ENCODE measurements around the gene SLC30A4. TPM values are rescaled to one million over a fixed set of nuclear protein-coding genes. Genes with fewer than 3 reads are reported as not detected.
"Not testable (repeated sequence)": the region's sequence is repeated elsewhere in the genome, so short reads cannot be mapped to it uniquely, and the experiment has no call there.

The SLC30A4 gene
- total RNA-seq, 1 donor = 1.6 TPM

DNA sequence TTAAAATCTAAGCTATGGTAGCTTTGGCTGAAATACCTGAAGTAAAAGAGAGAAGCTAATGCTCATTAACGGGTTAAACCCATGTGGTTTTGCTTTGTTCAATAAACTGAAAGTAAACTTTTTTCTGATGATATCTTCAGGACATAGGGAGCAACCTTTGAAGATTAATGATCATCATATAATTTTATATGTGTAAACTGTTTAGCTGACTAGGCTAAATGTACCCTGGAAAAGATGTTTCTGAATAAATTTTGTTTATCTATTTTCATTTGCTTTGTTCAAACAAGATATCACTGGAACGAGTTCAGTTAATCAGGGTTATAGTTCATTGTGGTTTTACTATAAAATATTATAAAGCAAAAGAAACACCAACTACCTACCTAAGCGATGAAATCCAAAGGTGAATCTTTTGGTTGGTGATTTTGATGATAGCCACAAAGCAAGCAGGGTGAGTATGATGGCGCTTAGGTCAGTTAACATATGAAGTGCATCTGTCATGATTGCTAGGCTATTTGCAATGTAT lies 11.7 kb downstream of the SLC30A4 start:
- no peak for DNase-seq (ENCODE audit: low read depth in 2 of 3, low spot score in 2 of 3)

DNA sequence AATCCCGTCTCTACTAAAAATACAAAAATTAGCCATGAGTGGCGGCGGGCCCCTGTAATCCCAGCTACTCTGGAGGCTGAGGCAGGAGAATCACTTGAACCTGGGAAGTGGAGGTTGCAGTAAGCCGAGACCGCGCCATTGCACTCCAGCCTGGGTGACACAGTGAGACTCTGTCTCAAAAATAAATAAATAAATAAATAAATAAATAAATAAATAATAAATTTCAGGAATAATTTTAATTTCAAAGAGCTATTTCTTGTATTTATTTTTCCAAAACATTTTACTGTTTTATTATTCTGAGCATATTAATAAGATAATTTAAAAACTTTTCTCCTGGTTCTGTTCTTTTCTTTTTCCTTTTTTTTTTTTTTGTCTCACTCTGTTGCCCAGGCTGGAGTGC lies 15.4 kb downstream of the SLC30A4 start:
- DNase-seq (ENCODE audit: low read depth in 2 of 3, low spot score in 2 of 3) = not testable (repeated sequence)

DNA sequence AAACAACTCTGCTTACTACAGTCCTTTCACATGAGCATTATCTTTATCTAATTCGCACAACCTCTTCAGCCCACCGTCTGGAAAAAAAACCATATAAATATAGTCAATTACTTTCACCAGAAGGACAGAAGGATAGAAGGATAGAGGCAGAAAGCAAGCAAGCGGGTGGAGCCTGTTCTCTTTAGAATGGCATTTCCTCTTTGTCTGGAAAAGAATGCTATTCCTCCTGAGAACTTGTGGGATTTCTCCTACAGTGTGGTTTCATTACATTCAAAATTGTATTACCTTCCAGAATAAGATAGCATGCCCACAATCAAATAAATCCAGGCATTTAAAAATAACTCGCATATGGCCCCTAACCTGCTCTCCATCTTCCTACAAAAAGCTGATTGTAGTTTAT lies 23.1 kb downstream of the SLC30A4 start:
- DNase-seq (ENCODE audit: low read depth in 2 of 3, low spot score in 2 of 3) = no peak

DNA sequence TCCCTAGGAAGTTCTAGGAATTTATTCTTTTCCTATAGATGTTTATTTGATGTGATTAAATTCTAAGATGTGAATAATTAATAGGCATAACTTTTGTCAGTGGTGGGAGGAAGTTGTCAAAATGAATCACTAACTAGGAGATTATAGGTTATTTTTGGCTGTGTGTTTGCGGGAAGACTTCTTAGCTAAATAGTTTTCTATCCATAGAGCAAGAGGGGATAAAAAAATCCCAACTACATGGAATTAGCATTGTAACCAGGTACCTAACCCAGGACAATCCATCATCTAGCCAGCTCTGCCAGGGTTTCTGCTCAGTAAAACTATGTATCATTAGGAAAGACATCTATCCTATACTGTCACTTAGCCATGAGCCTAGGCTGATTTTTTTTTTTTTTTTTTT lies 23.9 kb downstream of the SLC30A4 start:
- DNase-seq (ENCODE audit: low read depth in 2 of 3, low spot score in 2 of 3) = no peak

DNA sequence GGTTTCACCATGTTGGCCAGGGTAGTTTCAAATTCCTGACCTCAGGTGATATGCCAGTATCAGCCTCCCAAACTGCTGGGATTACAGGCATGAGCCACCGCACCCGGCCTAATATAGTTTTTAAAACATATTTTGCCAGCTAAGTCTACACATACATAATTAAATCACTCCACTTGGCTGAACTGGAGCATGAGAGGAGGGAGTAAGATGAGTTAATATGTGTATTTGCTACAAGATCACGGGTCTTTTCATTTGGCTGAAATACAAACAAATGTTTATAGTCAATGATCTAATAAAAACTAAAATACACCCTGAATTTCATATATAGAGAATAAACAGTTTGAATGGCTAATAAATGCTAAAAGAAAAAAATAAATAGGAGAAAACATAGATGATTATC lies 25.3 kb downstream of the SLC30A4 start:
- no peak for DNase-seq (ENCODE audit: low read depth in 2 of 3, low spot score in 2 of 3)

DNA sequence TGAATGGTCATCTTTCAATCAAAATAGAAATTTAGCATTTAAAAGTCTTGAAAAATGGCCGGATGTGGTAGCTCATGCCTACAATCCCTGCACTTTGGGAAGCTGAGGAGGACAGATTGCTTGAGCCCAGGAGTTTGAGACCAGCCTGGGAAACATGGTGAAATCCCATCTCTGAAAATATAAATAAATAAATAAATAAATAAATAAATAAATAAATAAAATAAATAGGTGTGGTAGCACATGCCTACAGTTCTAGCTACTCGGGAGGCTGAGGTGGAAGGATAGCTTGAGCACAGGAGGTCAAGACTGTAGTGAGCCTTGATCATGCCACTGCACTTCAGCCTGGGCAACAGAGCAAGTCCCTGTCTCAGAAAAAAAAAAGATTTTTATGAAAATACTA lies 25.9 kb downstream of the SLC30A4 start:
- no peak for DNase-seq (ENCODE audit: low read depth in 2 of 3, low spot score in 2 of 3)

DNA sequence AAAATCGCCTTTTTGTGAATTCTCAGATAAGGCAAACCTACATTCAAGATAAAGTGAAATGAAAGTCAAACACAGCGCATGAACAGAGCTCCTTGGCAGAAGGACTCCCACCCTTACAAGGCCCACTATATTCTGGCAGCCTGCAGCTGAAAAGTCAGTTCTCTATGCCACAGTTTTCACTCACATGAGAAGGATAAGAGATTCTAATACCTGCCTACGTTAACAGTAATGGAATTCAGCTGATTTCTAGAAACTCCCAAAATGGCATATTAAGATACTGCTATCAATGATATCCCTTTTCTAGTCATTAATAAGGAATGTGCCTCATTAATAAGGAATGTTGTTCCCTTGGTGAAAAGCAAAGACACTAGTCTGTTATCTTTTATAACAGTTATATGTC lies 27.0 kb downstream of the SLC30A4 start:
- DNase-seq (ENCODE audit: low read depth in 2 of 3, low spot score in 2 of 3) = no peak

DNA sequence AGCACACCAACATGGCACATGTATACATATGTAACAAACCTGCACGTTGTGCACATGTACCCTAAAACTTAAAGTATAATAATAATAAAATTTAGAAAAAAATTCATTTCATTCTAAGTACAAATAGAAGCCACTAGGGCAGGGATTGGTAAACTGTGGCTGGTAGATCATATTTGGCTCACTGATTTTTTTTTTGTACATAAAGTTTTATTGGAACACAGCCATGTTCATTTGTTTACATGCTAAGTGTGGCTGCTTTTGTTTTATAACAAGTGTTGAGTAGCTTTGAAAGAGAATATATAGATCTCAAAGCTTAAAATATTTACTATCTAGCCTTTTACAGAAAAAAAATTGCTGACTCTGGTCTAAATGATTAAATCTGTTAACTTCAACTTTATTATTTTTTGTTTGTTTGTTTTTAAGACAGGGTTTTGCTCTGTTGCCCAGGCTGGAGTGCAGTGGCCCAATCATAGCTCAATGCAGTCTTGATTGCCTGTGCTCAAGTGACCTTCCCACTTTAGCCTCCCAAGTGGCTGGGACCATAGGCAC lies 32.8 kb downstream of the SLC30A4 start:
- no peak for DNase-seq (ENCODE audit: low read depth in 2 of 3, low spot score in 2 of 3)

DNA sequence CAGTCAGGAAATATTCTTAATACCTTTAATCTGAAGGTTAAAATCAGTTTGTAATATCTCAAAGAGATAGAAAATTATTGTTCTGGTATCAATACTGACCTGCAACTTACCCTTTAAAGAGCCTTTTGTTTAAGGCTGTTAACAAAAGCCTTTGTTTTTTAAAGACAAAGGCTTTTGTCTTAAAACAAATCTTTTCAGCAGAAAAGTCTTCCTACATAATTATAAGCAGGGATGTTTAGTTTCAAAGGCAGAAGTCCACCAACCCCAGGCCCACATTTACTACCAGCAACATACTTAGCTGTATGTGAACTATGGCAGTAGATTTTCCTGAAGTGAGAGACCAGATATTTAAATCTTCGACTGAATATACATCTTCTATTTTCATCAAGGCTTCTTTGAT lies 36.2 kb downstream of the SLC30A4 start:
- DNase-seq (ENCODE audit: low read depth in 2 of 3, low spot score in 2 of 3) = no peak

DNA sequence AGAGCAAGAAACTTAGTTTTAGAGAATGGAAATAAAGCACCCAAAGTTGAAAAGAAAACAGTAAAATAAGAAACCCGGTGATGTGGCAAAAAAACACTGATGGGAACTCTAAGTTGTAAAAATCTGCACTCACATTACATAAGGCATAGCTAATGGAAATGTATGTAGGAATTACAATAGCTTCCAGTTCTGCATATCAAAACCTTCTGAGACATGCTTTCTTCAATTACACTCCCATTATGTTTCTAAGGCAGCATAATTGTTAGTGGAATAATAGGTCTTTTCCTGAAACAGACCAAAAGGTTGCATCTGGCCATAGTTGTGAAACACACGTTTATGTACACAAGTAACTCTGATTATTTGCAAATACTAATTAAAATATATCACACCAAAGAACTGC lies 41.4 kb downstream of the SLC30A4 start:
- DNase-seq (ENCODE audit: low read depth in 2 of 3, low spot score in 2 of 3) = no peak

DNA sequence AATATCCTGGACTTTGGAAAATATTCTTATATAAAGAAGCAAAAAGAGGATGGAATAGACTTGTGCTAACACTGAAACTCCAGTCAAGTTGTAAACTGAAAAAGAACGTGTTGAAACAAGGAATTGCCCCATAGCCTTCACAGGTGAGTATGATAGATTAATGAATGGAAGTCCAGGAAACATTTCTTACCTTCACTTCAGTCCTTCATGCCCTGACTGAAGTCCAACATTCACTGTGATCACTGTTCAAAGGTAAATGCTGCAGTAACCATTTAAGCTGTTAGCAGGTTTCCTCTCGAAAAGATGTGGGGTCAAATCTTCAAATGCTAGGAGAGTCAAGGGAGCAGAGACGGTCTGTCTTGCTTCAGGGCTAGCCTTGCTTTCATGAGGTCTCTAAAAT lies 46.1 kb downstream of the SLC30A4 start:
- no peak for DNase-seq (ENCODE audit: low read depth in 2 of 3, low spot score in 2 of 3)

DNA sequence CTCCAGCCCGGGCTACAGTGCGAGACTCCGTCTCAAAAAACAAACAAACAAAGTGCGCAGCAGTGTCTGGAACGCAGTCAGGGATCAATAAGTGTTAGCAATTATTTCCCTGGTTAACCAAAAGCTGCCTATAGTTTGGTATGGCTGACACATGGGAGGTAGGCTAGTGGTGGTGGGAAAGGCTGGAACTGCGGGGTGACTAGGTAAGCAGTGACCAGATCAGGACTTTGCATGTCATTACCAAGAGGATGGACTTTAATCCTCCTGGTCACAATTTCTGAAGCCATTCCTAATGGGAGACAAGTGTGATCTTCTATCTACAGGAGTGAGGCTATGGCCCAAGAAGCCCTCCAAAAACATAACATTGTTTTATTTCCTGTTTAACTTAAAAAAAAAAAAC lies 47.8 kb downstream of the SLC30A4 start:
- DNase-seq (ENCODE audit: low read depth in 2 of 3, low spot score in 2 of 3) = no peak

DNA sequence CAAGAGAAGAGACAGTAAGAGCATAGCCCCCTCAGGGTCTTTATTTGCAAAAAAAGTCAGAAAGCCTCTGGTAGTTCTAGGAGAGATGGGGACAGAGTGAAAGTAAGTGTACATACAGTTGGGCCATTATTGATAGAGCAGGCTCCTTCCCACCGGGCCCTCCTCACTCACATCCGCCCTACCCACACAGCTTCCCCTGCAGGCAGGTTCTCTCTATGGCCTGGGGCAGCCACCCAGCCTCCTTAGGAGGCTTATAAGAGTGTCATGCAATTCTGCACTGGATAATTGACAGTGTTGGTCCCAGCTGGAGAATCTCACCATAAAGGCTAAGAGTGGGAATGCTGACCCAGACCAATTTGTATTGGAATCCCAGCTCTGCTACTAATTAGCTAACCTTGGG lies 49.5 kb downstream of the SLC30A4 start:
- DNase-seq (ENCODE audit: low read depth in 2 of 3, low spot score in 2 of 3) = no peak

DNA sequence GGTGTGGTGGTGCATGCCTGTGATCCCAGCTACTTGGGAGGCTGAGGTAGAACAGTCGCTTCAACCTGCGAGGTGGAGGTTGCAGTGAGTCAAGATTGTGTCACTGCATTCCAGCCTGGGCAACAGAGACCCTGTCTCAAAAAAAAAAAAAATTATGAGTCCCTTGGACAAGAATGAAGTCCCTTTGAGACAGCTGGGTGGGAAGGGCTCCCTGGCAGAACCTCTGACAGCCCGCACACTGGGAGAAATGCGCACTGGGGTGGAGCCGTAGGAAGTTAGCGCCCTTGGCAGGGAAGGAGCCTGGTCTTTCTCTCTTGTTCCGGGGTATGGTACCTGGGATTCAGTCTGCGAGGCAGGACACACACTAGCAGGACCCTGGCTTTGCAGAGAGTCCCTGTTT lies 51.4 kb downstream of the SLC30A4 start:
- DNase-seq (ENCODE audit: low read depth in 2 of 3, low spot score in 2 of 3) = no peak

DNA sequence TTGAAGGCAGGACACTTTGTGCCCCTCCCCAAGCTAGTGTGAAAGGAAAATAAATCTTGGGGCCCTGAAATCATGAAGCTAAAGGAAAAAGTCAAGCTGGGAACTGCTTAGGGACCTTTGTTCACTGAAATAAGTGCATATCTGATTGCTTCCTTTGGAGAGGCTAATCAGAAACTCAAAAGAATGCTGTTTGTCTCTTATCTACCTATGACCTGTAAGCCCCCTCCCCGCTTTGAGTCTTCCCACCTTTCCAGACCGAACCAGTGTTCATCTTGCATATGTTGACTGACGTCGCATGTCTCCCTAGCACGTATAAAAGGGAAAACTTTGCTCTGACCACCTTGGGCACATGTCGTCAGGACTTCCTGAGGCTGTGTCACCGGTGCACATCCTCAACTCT lies 53.1 kb downstream of the SLC30A4 start:
- DNase-seq (ENCODE audit: low read depth in 2 of 3, low spot score in 2 of 3) = no peak

DNA sequence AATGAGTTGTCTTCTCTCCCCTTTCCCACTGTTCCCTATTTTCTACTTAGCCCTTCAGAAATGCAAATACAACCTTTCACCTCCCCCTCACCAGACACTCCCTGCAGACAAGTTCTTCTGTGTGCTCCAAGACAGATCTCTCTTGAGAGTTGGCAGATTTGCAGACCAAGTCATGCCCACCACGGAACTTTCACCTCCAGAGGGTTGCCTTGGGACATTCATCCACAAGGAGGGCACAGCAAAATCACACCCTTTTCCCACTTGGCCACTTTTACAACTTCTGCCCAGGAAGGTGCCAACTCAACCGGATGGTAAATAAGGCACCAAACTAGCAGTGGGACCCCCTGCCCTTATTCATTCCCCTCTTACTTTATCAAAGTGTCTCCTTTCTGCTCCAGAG lies 53.5 kb downstream of the SLC30A4 start:
- no peak for DNase-seq (ENCODE audit: low read depth in 2 of 3, low spot score in 2 of 3)

DNA sequence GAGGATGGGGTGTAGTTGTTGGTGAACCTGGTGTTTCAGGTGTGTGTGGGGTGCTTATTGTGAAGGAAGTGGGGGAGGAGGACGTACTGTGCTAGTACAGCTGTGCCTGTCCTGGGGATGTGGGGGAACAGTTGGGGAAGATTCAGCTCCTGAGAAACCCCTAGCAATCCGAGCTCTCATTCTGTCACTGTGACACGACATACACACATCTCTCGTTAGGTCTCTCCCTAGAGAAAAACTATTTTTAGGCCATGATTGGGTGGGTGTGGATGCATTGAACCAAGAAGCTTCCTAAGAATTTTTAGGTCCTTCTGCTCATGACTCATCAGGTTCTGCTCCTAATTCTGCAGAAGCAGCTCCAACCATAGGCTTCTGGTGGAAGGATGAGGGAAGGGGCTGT lies 54.3 kb downstream of the SLC30A4 start:
- DNase-seq (ENCODE audit: low read depth in 2 of 3, low spot score in 2 of 3) = no peak

DNA sequence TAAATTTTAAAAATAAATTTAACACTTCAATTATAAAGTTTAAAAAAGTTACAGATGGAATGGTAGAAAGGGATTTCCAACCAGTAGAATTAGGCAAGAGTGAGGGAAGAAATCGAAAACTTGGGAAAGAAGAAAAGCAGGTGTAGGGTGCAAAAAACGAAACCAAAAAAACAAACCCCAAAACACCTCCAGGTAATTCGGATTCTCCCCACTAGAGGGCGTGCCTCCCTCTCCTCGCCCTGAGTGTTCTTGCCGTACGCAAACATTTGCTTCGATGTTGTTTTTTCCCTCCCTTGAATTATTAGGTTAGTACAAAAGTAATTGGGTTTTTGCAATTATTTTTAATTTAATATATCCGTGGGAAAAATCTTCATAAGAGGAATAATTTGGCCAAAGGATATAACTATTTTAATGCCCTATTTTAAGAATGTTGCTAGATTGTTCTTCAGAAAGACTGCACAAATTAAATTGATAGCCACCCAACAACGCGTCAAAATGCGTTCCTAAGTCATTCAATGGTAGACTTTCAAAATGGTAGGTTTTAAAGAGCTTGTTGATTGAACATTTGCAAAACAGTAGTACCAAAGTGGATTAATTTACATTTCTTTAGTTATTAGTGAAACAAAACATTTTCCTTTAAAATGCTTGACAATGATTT lies 63.7 kb downstream of the SLC30A4 start:
- peak; percentile 68 to 86 (median 76) for DNase-seq (ENCODE audit: low read depth in 2 of 3, low spot score in 2 of 3)

DNA sequence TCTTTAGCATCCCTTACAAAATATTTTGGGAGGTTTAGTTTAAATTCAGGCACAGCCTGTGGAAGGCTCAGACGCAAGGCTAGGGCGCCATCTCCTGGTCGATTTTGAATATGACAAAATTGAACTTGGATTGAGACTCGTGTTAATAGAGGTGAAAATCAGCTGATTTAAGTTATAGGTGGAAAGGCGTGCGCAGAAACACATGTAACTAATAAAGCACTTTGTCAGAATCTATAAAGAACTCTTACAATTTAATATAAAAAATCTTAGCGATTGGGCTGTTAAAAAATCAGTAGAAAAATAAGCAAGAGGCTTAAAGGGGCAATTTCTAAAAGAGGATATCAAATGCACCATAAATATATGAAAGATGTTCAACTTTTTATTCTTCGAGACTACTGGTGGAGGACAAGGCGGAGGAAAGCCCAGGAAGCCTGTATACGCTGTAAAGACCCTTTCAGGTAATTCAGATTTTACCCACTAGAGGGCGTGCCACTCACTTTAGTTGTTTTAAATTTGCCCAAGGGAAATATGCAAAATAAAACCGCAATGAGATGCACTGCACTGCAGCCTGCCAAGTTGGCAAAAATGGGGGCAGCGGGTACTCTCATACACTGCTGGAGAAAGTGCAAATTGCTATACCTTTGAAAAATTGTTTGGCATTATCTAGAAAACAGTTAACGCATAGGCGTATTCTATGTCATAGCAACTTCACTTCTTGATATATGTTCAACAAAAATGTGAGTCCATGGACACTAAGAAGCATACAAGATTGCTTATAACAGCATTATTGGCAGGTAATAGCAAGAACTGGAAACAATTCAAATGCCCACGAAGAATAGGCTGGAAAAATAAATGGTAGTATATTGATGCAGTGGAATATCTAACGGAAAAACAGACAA lies 64.7 kb downstream of the SLC30A4 start:
- peak; percentile 71 to 95 (median 84) for DNase-seq (ENCODE audit: low read depth in 2 of 3, low spot score in 2 of 3)

DNA sequence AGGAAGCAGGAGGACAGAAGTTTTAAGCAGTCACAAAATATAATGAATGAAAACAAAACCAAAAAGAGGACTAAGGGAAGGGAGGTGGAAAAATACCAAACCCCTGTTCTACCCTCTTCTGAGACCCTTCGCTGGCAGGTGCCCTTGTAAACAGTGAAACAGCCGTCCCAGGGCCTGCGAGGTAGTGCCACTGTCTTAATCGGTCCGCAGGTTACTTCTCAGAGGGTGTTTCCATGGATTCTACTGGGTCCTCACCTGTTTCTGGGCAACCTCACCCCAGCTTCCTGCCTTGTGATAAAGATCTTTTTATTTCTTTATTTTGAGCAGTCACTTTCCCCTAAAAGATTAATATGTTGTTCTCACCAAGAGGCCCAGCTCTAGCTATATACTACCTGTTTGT lies 65.3 kb downstream of the SLC30A4 start:
- no peak for DNase-seq (ENCODE audit: low read depth in 2 of 3, low spot score in 2 of 3)

DNA sequence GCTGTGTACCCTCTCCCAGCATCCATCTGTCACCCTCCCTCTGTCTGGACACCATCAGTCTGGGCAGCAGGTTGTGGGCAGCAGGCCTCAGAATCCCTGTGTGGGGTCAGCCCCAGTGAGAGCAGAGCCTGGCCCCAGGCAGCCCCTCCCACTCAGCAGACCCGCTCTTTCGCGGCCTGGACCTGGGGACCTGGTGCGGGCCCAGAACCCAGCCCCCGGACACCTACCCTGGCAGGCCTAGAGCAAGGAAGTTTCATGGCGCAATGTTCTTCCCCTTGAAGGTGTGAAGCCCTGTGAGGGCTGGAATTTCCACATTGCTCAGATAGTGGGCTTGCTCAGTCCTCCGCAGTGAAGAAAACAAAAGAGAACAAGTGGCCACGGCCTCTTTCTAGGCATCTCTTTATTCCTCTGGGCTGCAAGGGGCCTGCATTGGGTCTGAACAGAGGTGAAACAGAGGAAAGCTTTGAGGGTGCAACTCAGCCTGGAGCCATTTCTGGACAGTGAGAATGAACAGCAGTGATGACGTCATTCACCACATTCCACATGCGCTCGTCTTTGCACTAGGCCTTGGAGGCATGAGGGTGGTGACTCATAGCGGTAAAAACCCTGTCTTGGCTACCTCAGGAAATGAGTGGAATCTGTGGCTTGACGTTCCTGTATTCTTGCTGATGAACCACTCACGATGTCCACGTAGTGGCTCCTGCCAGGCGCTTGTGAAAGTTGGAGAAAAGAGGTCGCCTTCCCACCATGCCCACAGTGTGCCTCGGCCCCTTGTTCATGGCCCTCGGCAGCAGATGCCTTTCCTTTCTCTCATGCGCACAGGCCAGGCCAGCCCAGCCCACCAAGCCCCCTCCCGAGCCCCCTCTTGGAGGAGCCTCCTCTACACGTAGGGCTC lies 66.1 kb downstream of the SLC30A4 start:
- DNase-seq (ENCODE audit: low read depth in 2 of 3, low spot score in 2 of 3) = peak in 2 of 3 donors; percentile 90 to 91
